HG02870 (cell line): Measurements from ENCODE around the gene SLC35E4.

ENCODE experiments used
- ATAC-seq: cut with Tn5 transposase; IDR thresholded peaks from one replicate; pipeline ENCODE4 v1.9.1; 2021; ENCODE audit warnings: mild to moderate bottlenecking, moderate library complexity; ENCODE audit not compliant: unreplicated experiment

Gene SLC35E4

DNA sequence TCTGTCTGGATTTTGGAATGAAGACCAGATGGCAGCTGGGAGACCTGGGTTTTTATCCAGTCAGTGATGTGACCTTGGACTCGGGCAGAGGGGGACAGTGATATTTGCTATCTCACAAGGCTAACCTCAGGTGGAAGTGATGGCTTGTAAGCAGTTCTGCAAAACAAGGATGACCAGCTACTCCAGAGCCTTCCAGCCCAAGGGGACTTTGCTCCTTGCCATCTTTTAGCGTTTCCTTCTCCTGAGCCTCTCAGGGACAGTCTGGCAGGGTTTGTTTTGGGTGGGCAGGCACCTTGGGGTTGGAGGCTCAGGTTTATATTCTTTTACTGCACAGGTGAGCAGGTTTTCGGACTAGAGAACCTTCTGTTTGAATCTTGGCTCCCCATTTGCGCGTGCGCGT is 49.6 kb downstream of the SLC35E4 start:
- no peak for ATAC-seq

DNA sequence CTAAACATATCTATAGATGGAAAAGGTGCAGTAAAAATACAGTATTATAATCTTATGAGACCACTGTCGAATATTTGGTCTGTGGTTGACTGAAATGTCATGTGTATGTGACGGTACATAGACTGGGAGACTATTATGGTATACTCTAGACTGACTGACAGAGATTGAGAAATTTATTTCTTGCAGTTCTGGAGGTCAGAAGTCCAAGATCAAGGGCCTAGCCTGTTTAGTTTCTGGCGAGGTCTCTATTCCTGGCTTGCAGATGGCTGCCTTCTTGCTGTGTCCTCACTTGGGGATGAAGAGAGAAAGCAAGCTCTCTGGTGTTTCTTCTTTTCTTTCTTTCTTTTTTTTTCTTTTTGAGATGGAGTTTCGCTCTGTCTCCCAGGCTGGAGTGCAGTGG is 51.8 kb downstream of the SLC35E4 start:
- ATAC-seq: no peak

DNA sequence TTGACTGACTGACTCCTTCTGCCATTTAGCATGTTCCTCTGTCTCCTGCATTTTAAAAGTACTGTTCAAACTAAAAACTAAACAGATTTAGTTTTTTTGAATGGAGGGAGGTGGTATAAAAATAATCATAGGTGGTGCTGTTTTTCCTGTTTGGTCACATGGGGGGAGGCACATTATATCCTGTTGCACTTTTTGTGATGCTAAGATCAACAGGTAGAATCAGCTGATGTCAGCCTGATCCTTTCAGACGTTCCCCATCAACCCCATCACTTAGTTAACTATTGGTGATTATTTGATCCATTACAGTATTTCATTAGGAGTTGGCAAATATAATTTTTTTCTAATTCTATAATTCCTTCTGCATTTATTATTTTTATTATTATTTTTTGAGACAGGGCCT is 54.0 kb downstream of the SLC35E4 start:
- no peak for ATAC-seq

DNA sequence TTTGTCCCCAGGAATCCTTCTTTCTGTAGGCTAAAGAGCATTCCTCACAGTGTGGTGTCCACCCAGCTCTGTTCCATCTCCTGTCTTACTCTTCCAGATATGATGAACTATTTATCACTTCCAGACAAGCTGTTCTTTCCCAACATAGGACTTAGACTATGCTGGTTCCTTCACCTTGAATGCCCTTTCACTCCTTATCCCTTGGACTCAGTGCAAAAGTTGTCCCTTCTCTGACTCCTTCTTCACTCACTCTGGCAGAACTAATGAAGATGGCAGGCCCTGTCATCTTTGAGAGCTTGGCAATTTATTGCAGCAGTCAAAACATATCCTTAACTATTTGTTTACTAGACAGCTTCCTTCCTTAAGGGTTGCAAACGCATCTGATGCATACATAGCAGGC is 55.6 kb downstream of the SLC35E4 start:
- no peak for ATAC-seq

DNA sequence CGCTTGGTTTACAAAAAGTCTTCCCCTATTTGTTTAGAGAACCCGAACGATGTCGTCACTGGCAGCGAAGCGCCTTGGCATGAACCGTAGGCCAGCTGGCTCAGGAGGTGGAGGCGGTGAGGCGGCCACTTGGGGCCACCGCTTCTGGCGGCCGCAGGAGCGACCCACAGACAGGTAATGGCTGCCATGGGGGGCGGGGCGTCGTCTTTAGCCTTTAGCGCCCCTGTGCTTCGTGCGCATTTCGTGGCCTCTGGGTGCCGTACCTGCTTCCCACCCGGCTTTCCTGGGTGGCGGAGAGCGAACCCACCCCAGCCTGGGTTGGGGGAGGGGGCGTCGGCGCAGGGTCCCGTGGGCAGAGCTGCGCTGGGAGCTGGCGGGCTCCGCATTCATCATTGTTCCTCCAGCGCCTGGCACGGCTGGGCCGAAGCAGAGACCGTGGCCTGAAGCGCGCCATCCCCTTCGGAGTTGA is 58.6 kb downstream of the SLC35E4 start:
- ATAC-seq: no peak

DNA sequence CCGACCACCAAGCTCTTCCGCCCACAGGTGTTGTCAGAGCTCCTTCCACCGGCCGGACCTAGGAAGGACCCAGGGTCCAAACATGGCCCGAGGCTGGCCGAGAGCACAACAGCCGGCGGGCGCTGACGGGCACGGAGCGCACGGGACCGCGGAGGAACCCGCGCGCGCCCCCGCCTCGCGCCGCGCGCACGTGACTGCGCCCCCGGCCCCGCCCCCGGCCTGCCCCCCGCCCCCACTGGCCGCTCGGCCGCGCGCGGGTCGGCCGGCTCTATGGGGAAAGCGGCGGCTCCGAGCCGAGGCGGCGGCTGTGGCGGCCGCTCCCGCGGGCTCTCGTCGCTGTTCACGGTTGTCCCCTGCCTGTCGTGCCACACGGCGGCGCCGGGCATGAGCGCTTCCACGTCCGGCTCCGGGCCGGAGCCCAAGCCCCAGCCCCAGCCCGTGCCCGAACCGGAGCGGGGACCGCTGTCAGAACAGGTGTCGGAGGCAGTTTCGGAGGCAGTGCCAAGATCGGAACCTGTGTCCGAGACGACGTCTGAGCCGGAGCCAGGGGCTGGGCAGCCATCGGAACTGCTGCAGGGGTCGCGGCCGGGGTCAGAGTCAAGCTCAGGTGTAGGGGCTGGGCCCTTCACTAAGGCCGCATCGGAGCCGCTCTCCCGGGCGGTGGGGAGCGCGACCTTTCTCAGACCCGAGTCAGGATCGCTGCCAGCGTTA is 59.2 kb downstream of the SLC35E4 start, which contains the start of gene OSBP2:
Gene OSBP2, plus strand, starts transcription at position 235 of the 711 bp plus-strand sequence. Its CDS starts 36 bp downstream, at position 271.
- ATAC-seq: no peak

DNA sequence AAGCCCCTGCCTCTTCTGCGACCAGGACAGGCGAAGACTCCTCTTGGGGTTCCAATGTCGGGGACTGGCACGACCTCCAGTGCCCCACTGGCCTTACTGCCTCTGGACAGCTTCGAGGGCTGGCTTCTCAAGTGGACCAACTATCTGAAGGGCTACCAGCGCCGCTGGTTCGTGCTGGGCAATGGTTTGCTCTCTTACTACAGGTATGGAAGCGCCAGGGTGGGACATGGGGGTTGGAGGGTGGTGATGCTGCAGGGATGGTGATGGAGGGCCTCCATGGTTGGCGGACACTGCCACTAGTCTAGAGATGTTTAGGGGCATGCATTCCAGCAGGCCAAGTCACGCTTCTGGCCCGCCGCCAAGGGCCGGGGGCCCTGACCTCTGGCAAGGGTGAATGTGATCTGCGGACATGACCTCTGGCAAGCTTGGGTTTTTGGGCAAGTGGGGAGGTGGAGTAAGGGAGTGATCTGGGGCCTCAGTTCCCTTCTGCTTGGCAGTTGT is 59.8 kb downstream of the SLC35E4 start:
- no peak for ATAC-seq

DNA sequence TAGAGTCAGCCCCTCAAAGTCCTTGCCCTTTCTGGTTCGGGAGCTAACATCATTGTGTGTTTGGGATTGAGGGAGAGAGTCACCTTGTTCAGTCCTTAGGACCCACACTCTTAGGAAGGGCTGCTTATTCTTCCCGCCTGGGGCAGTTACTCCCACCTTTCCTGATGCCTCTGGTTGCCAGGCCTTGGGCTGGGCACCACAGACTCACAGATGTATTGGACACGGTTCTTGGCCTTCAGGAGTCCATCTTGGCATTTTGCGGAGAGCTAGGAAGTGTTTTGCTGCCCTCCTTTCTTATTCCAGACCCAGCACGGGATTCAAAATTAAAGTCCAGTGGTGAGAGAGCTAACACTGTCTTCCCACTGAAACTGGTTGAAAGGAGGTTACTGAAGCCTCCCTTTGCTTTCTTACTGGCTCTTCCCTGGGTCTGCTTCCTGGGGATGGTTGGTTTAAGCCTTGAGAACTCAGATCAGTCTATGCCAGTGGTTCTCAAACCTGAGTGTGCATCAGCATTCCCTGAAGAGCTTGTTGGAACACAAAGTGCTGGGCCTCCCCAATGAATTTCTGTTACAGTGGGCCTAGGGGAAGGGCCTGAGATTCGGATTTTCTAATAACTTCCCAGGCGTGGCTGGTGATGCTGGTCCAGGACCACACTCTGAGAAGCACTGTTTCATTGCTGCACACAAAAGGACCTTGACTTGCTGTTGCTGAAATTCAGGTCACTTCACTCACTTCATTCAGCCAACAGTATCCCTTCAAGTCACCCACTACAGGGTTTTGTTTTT is 60.5 kb downstream of the SLC35E4 start:
- no peak for ATAC-seq
